Measurements from ENCODE around the gene RNF31. TPM values are rescaled to one million over a fixed set of nuclear protein-coding genes. Genes with fewer than 3 reads are reported as not detected.

RNF31 gene
- total RNA-seq, 2 donors from 2014 or later: 81.5 to 90.7 TPM

GRCh38 chr14:24113801-24114531 is 33.3 kb upstream of the RNF31 start:
- peaks cover 23 to 40% of the 10 kb centered on the region in 2 donors for H3K36me3 Mint-ChIP-seq
- no peaks in the 10 kb centered on the region for H3K9me3 Mint-ChIP-seq
- DNase-seq (ENCODE audit: low spot score in 2 of 2): peak; percentile 76 to 90
- peak; percentile 44 to 58 for ATAC-seq
- H3K27ac Mint-ChIP-seq: peak overlapping the region; percentile 99

DNA sequence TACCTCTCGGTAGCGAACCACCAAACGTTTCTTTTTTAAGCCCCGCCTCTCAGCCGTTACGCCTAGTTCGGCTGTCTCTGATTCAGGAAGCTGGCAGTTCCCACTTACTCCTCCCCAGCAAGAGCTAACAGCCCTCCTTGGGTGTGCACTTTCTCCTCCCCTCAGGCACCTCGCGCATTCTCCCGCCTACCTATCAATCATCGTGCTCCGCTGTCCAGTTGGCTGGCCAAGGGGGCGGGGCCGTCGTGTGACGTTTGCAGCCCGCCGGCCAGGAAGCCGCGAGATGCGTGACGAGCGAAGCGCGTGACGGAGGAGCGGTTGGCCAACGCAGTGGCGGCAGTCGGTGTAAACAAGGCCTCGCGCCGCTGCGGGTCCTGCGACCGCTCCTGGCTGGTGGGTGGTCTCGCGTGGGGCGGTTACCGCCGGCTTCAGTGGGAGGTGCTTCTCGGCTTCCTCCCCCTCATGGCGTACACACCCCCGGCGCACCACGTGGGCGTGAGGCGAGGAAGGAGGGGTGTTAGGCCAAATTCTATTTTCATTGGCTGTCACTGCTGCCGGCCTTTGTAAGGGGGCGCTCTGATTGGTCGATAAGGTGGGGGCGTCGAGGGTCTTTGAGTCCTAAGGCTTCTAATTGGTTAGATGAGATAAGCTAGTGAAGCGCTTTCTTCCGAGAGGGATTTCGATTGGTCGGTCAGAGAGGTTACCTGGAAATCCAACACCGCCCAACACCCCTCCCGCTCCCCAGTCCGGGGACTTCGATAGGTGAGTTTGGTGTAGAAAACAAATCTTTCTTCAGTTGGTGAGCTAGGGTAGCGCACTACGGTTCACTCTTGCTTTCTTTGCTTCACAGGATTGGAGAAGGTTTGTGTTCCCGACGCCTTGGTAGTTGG is 32.5 kb upstream of the RNF31 start, which contains the start of the genes DCAF11 and NRL:
DCAF11 (plus strand) TSS at position 246 of the 890 bp plus-strand sequence. CDS start 818 bp downstream, outside the sequence.
NRL (minus strand) TSS at position 418 of the 890 bp plus-strand sequence. CDS start 32,101 bp downstream, outside the sequence.
- no peaks in the 10 kb centered on the region for H3K9me3 Mint-ChIP-seq
- H3K36me3 Mint-ChIP-seq: peaks cover 27 to 43% of the 10 kb centered on the region in 2 donors
- H3K27ac Mint-ChIP-seq: peak within 1 kb of the TSS; percentile 99
- DNase-seq (ENCODE audit: low spot score in 2 of 2) (peak; percentile 96 to 99), ATAC-seq (peak; percentile 89 to 91)

GRCh38 chr14:24115422-24116127 is 31.7 kb upstream of the RNF31 start:
- DNase-seq (ENCODE audit: low spot score in 2 of 2) (no peak), ATAC-seq (no peak)
- H3K36me3 Mint-ChIP-seq: peaks cover 27 to 43% of the 10 kb centered on the region in 2 donors
- H3K9me3 Mint-ChIP-seq: no peaks in the 10 kb centered on the region
- peak overlapping the region; percentile 99 for H3K27ac Mint-ChIP-seq

GRCh38 chr14:24116128-24116814 is 31.0 kb upstream of the RNF31 start:
- DNase-seq (ENCODE audit: low spot score in 2 of 2) (no peak), ATAC-seq (no peak)
- Mint-ChIP-seq H3K36me3 (peaks cover 27 to 43% of the 10 kb centered on the region in 2 donors), H3K27ac (peak overlapping the region; percentile 87 to 99), H3K9me3 (no peaks in the 10 kb centered on the region)

GRCh38 chr14:24117179-24117578 is 30.1 kb upstream of the RNF31 start:
- Mint-ChIP-seq H3K27ac (no peak overlapping the region), H3K36me3 (peaks cover 27 to 48% of the 10 kb centered on the region in 2 donors), H3K9me3 (no peaks in the 10 kb centered on the region)
- DNase-seq (ENCODE audit: low spot score in 2 of 2): no peak
- no peak for ATAC-seq

- peaks cover 27 to 48% of the 10 kb centered on the region in 2 donors for H3K36me3 Mint-ChIP-seq
- no peaks in the 10 kb centered on the region for H3K9me3 Mint-ChIP-seq
- DNase-seq (ENCODE audit: low spot score in 2 of 2): no peak
These were observed 27.6 kb upstream of the RNF31 start for GRCh38 chr14:24119691-24120090.

GRCh38 chr14:24121210-24121609 is 26.1 kb upstream of the RNF31 start:
- ATAC-seq: no peak
- Mint-ChIP-seq H3K36me3 (peaks cover 19 to 35% of the 10 kb centered on the region in 2 donors), H3K27ac (no peak overlapping the region), H3K9me3 (no peaks in the 10 kb centered on the region)
- no peak for DNase-seq (ENCODE audit: low spot score in 2 of 2)

More at GRCh38 chr14:24119691-24120090, 27.6 kb upstream of the RNF31 start:
- ATAC-seq: no peak
- peak overlapping the region in 1 of 2 donors; percentile 34 for H3K27ac Mint-ChIP-seq

DNA sequence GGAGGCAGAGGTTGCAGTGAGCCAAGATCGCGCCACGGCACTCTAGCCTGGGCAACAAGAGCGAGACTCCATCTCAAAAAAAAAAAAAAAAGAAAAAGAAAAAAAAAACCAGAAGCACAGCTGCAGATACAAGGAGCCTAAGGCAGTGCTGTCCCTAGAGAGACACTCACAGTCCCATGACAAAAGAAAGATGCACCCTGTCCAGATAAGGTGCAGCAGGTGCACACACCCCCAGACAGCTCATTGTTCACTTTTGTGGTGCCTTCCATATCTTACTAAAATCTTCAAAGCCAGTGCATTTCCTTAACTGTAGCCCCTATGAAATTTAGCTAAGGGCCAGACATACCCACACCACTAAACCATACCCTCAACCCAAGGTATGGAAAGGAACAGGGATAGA is 24.9 kb upstream of the RNF31 start:
- ATAC-seq: no peak
- H3K36me3 Mint-ChIP-seq: peaks cover 11 to 23% of the 10 kb centered on the region in 2 donors

GRCh38 chr14:24122898-24123297 is 24.4 kb upstream of the RNF31 start:
- Mint-ChIP-seq H3K36me3 (peaks cover 11 to 18% of the 10 kb centered on the region in 2 donors), H3K9me3 (no peaks in the 10 kb centered on the region), H3K27ac (peak overlapping the region in 1 of 2 donors; percentile 73)
- DNase-seq (ENCODE audit: low spot score in 2 of 2) (no peak), ATAC-seq (peak in 1 of 2 donors; percentile 16)

More for the DNA sequence above, 24.9 kb upstream of the RNF31 start:
- Mint-ChIP-seq H3K27ac (no peak overlapping the region), H3K9me3 (no peaks in the 10 kb centered on the region)
- no peak for DNase-seq (ENCODE audit: low spot score in 2 of 2)

GRCh38 chr14:24123424-24124417 is 23.6 kb upstream of the RNF31 start:
- DNase-seq (ENCODE audit: low spot score in 2 of 2) (no peak), ATAC-seq (peak in 1 of 2 donors; percentile 36)
- Mint-ChIP-seq H3K36me3 (peaks cover 6 to 10% of the 10 kb centered on the region in 2 donors), H3K27ac (peak overlapping the region in 1 of 2 donors; percentile 50), H3K9me3 (no peaks in the 10 kb centered on the region)

DNA sequence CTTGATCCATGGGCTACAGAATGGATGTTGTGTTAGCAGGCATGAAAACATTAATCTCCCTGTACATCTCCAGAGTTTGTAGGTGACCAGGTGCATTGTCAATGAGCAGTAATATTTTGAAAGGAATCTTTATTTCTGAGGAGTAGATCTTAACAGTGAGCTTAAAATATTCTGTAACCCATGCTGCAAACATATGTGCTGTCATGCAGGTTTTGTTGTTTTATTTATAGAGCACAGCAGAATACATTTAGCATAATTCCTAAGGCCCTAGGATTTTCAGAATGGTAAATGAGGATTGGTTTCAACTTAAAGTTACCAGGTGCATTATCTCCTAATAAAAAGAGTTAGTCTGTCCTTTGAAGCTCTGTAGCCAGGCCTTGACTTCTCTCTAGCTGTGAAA is 20.4 kb upstream of the RNF31 start:
- Mint-ChIP-seq H3K27ac (no peak overlapping the region), H3K9me3 (no peaks in the 10 kb centered on the region)
- no peak for DNase-seq (ENCODE audit: low spot score in 2 of 2)

GRCh38 chr14:24127673-24128072 is 19.6 kb upstream of the RNF31 start:
- Mint-ChIP-seq H3K36me3 (no peaks in the 10 kb centered on the region), H3K27ac (no peak overlapping the region), H3K9me3 (no peaks in the 10 kb centered on the region)
- no peak for DNase-seq (ENCODE audit: low spot score in 2 of 2)
- no peak for ATAC-seq

More for the DNA sequence above, 20.4 kb upstream of the RNF31 start:
- ATAC-seq: no peak
- no peaks in the 10 kb centered on the region for H3K36me3 Mint-ChIP-seq

- ATAC-seq (no peak), DNase-seq (ENCODE audit: low spot score in 2 of 2) (no peak)
- no peak overlapping the region for H3K27ac Mint-ChIP-seq
- no peaks in the 10 kb centered on the region for H3K36me3 Mint-ChIP-seq
- H3K9me3 Mint-ChIP-seq: no peaks in the 10 kb centered on the region
These were observed 17.8 kb upstream of the RNF31 start for GRCh38 chr14:24129410-24129998.

- H3K9me3 Mint-ChIP-seq: no peaks in the 10 kb centered on the region
- DNase-seq (ENCODE audit: low spot score in 2 of 2) (no peak), ATAC-seq (no peak)
- H3K36me3 Mint-ChIP-seq: no peaks in the 10 kb centered on the region
- H3K27ac Mint-ChIP-seq: peak within 1 kb of the TSS in 1 of 2 donors; percentile 19
These were observed 16.9 kb upstream of the RNF31 start, which contains the start of gene FITM1 for GRCh38 chr14:24130380-24130716. TSS of gene FITM1 (plus strand) at chr14:24130659. CDS start at chr14:24131564, 905 bp downstream.
